Neural progenitor cell (in vitro differentiated cells): Measurements from ENCODE around the gene SPEF2. TPM values are rescaled to one million over a fixed set of nuclear protein-coding genes. Genes with fewer than 3 reads are reported as not detected.

ENCODE experiments used
- DNase-seq: peaks from one replicate; pipeline ENCODE4 v3.0.0-alpha.2; 2016; ENCODE audit warnings: low spot score
- H2AFZ ChIP-seq: fragments of 200-600 bp; sonication (generic); replicated peaks from 2 replicates; pipeline ENCODE4 v1.6.1; 2016; ENCODE audit warnings: antibody characterized with exemption
- H3F3A ChIP-seq: fragments of 200-600 bp; sonication (generic); 2 replicates; pipeline ENCODE4 v1.6.1; 2016; ENCODE audit warnings: antibody characterized with exemption, low read depth
- H3K27ac ChIP-seq: fragments of 200-600 bp; sonication (generic); 2 replicates; pipeline ENCODE4 v1.5.1; 2016; ENCODE audit warnings: mild to moderate bottlenecking
- H3K27me3 ChIP-seq: fragments of 200-600 bp; sonication (generic); 2 replicates; pipeline ENCODE4 v1.6.1; 2016; ENCODE audit warnings: mild to moderate bottlenecking, moderate library complexity
- H3K36me3 ChIP-seq: fragments of 200-600 bp; sonication (generic); 2 replicates; pipeline ENCODE4 v1.5.1; 2016
- H3K4me1 ChIP-seq: fragments of 200-600 bp; sonication (generic); 2 replicates; pipeline ENCODE4 v1.6.1; 2016; ENCODE audit warnings: mixed run types
- H3K4me2 ChIP-seq: fragments of 200-600 bp; sonication (generic); 2 replicates; pipeline ENCODE4 v1.6.1; 2016
- H3K4me3 ChIP-seq: fragments of 200-600 bp; sonication (generic); 2 replicates; pipeline ENCODE4 v1.5.1; 2016
- H3K79me2 ChIP-seq: fragments of 200-600 bp; sonication (generic); 2 replicates; pipeline ENCODE4 v1.6.1; 2016; ENCODE audit warnings: low read depth
- H3K9ac ChIP-seq: fragments of 200-600 bp; sonication (generic); 2 replicates; pipeline ENCODE4 v1.6.1; 2016
- H3K9me3 ChIP-seq: fragments of 200-600 bp; sonication (generic); 2 replicates; pipeline ENCODE4 v1.5.1; 2016; ENCODE audit warnings: low read depth
- H4K20me1 ChIP-seq: fragments of 200-600 bp; sonication (generic); 2 replicates; pipeline ENCODE4 v1.6.1; 2016; ENCODE audit warnings: low read depth
- H3K27ac Mint-ChIP-seq: 3 replicates; pipeline ENCODE4 v1.8.0; 2021; ENCODE audit warnings: mixed read lengths
- H3K27me3 Mint-ChIP-seq: 2 replicates; pipeline ENCODE4 v1.8.0; 2022; ENCODE audit warnings: low read depth, mild to moderate bottlenecking, inconsistent platforms, moderate library complexity, mixed read lengths; ENCODE audit not compliant: insufficient read depth
- H3K36me3 Mint-ChIP-seq: 3 replicates; pipeline ENCODE4 v1.8.0; 2021; ENCODE audit warnings: mixed read lengths
- H3K4me1 Mint-ChIP-seq: 3 replicates; pipeline ENCODE4 v1.8.0; 2021; ENCODE audit warnings: mixed read lengths
- H3K4me3 Mint-ChIP-seq: 3 replicates; pipeline ENCODE4 v1.8.0; 2021; ENCODE audit warnings: mild to moderate bottlenecking, moderate library complexity, mixed read lengths
- H3K9me3 Mint-ChIP-seq: 3 replicates; pipeline ENCODE4 v1.8.0; 2020; ENCODE audit warnings: mixed read lengths
- CTCF ChIP-seq: fragments of 200-600 bp; sonication (generic); IDR thresholded peaks from 2 replicates; pipeline ENCODE4 v1.5.1; 2017; ENCODE audit warnings: antibody characterized with exemption, mild to moderate bottlenecking
- EZH2 ChIP-seq: fragments of 200-600 bp; sonication (generic); IDR thresholded peaks from 2 replicates; pipeline ENCODE4 v1.6.1; 2017; ENCODE audit warnings: antibody characterized with exemption, mild to moderate bottlenecking, moderate library complexity
- EZH2phosphoT487 ChIP-seq: fragments of 200-600 bp; sonication (generic); IDR thresholded peaks from 2 replicates; pipeline ENCODE4 v1.6.1; 2017; ENCODE audit warnings: antibody characterized with exemption
- total RNA-seq: library from RNA; depleted of rRNA; stranded (reverse); fragments of >200 nt; gene quantifications from 2 replicates; pipeline ENCODE4 v1.2.3, GENCODE V29; 2015; ENCODE audit warnings: low replicate concordance

The SPEF2 gene
- total RNA-seq, 1 donor from 2014 or later = 5.8 TPM

- Mint-ChIP-seq H3K4me3 (no peak overlapping the region), H3K9me3 (peaks cover 2% of the 10 kb centered on the region), H3K36me3 (no peaks in the 10 kb centered on the region), H3K4me1 (peaks cover 21% of the 10 kb centered on the region), H3K27ac (no peak overlapping the region), H3K27me3 (peaks cover 5% of the 10 kb centered on the region)
- TF ChIP-seq CTCF (no peak), EZH2phosphoT487 (no peak), EZH2 (no peak)
- H3K4me2 ChIP-seq = no peak overlapping the region
- no peaks in the 10 kb centered on the region for H4K20me1 ChIP-seq
- no peaks in the 10 kb centered on the region for H3K27me3 ChIP-seq
- no peak overlapping the region for H2AFZ ChIP-seq
- no peaks in the 10 kb centered on the region for H3K79me2 ChIP-seq
- H3K36me3 ChIP-seq = no peaks in the 10 kb centered on the region
- H3K4me3 ChIP-seq = no peak overlapping the region
- no peak overlapping the region for H3K9ac ChIP-seq
- DNase-seq = no peak
- H3K27ac ChIP-seq = no peak overlapping the region
- H3K9me3 ChIP-seq = no peaks in the 10 kb centered on the region
- no peaks in the 10 kb centered on the region for H3F3A ChIP-seq
- H3K4me1 ChIP-seq = peaks cover 12% of the 10 kb centered on the region
Observed at GRCh38 chr5:35860686-35861085, 243.0 kb downstream of the SPEF2 start.

GRCh38 chr5:35861718-35862117 is 244.1 kb downstream of the SPEF2 start:
- no peaks in the 10 kb centered on the region for H3K36me3 ChIP-seq
- H3K27ac ChIP-seq = no peak overlapping the region
- no peak for TF ChIP-seq EZH2
- no peak for TF ChIP-seq EZH2phosphoT487
- TF ChIP-seq CTCF = no peak
- Mint-ChIP-seq H3K4me1 (peaks cover 21% of the 10 kb centered on the region), H3K4me3 (no peak overlapping the region), H3K27ac (no peak overlapping the region), H3K36me3 (no peaks in the 10 kb centered on the region), H3K9me3 (peaks cover 2% of the 10 kb centered on the region), H3K27me3 (peaks cover 5% of the 10 kb centered on the region)
- H4K20me1 ChIP-seq = no peaks in the 10 kb centered on the region
- no peak overlapping the region for H3K9ac ChIP-seq
- H3K79me2 ChIP-seq = no peaks in the 10 kb centered on the region
- H2AFZ ChIP-seq = no peak overlapping the region
- H3K9me3 ChIP-seq = no peaks in the 10 kb centered on the region
- H3K27me3 ChIP-seq = no peaks in the 10 kb centered on the region
- H3K4me1 ChIP-seq = peaks cover 12% of the 10 kb centered on the region
- DNase-seq = no peak
- H3K4me2 ChIP-seq = no peak overlapping the region
- no peaks in the 10 kb centered on the region for H3F3A ChIP-seq
- H3K4me3 ChIP-seq = no peak overlapping the region

GRCh38 chr5:35862126-35862525 is 244.5 kb downstream of the SPEF2 start:
- Histone ChIP-seq H4K20me1 (no peaks in the 10 kb centered on the region), H3K27ac (no peak overlapping the region), H3K9me3 (no peaks in the 10 kb centered on the region), H3F3A (no peaks in the 10 kb centered on the region), H3K4me1 (peaks cover 12% of the 10 kb centered on the region), H2AFZ (no peak overlapping the region), H3K79me2 (no peaks in the 10 kb centered on the region), H3K4me3 (no peak overlapping the region), H3K9ac (no peak overlapping the region), H3K4me2 (no peak overlapping the region), H3K27me3 (no peaks in the 10 kb centered on the region), H3K36me3 (no peaks in the 10 kb centered on the region)
- H3K4me3 Mint-ChIP-seq = no peak overlapping the region
- no peak for DNase-seq
- peaks cover 5% of the 10 kb centered on the region for H3K27me3 Mint-ChIP-seq
- H3K9me3 Mint-ChIP-seq = peaks cover 2% of the 10 kb centered on the region
- H3K36me3 Mint-ChIP-seq = no peaks in the 10 kb centered on the region
- H3K4me1 Mint-ChIP-seq = peaks cover 21% of the 10 kb centered on the region
- H3K27ac Mint-ChIP-seq = no peak overlapping the region
- TF ChIP-seq CTCF (no peak), EZH2phosphoT487 (no peak), EZH2 (no peak)
